Ovary (tissue), 3 donors: ENCODE results near the gene ANXA6.

Source experiments
- CTCF ChIP-seq, 3 donors: fragments of 450-650 bp in 2 of 3; fragments of 200-600 bp in 1 of 3; IDR thresholded peaks; one replicate each; pipeline versions ENCODE4 v1.5.1 to v1.8.0; 2016 to 2022; ENCODE audit warnings: antibody characterized with exemption in 3 of 3, mild to moderate bottlenecking in 1 of 3
- EP300 ChIP-seq: sonication (generic); formaldehyde crosslinking; IDR thresholded peaks from one replicate; pipeline ENCODE4 v1.6.1; 2017; ENCODE audit warnings: antibody characterized with exemption
- POLR2A ChIP-seq: fragments of 450-650 bp; IDR thresholded peaks from one replicate; pipeline ENCODE4 v1.6.1; 2017; ENCODE audit warnings: antibody characterized with exemption, mild to moderate bottlenecking, moderate library complexity
- donor health status: DM: no; HTN: no; CAD: no.

- TF ChIP-seq POLR2A: no peak
- no peak for TF ChIP-seq CTCF (IDR thresholded peaks at IDR 0.05)
- TF ChIP-seq EP300: no peak
These were observed 28.5 kb upstream of the ANXA6 start for GRCh38 chr5:151186052-151186451.
